ENCODE data around the gene TRIM9.

TRIM9 gene

DNA sequence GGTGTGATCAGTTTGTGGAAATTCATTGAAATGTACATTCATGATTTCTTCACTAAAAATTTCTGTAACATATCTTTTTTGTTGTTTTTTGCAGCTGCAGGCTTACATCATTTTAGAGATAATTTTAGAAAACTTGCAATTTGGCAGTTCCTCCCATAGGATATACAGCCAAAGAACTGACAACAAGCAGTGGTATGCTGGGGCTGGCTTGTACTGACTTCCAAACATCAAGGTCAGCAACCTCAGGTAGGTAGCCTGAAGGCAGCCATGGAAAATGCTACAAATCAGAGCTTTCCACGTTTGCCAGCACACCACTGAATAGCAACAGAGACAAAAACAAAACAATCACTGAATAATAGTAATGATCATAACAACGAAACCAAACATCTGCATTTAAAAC is 21.2 kb downstream of the TRIM9 start:
- TF ChIP-seq, protein P1, sequence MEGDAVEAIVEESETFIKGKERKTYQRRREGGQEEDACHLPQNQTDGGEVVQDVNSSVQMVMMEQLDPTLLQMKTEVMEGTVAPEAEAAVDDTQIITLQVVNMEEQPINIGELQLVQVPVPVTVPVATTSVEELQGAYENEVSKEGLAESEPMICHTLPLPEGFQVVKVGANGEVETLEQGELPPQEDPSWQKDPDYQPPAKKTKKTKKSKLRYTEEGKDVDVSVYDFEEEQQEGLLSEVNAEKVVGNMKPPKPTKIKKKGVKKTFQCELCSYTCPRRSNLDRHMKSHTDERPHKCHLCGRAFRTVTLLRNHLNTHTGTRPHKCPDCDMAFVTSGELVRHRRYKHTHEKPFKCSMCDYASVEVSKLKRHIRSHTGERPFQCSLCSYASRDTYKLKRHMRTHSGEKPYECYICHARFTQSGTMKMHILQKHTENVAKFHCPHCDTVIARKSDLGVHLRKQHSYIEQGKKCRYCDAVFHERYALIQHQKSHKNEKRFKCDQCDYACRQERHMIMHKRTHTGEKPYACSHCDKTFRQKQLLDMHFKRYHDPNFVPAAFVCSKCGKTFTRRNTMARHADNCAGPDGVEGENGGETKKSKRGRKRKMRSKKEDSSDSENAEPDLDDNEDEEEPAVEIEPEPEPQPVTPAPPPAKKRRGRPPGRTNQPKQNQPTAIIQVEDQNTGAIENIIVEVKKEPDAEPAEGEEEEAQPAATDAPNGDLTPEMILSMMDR (IDR thresholded peaks at IDR 0.05; ENCODE audit: borderline replicate concordance, insufficient read depth, low read depth, low read length): no peak

DNA sequence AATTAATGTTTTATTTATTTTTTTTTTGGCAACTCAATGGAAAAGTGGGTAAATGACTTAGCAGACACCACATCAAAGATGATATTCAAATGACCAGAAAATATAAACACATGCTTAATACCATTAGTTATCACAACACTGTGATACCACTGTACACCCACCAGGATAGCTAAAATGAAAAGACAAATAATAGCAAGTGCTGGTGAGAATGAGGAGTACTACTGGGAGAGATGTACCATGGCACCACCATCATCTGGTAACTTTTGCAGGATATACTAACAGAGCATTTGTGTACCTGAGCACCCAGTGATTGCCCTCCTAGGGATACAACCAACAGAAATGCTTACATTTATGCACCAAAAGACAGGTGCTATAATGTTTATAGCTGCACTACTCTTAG is 21.9 kb downstream of the TRIM9 start:
- TF ChIP-seq, protein P1 (IDR thresholded peaks at IDR 0.05; ENCODE audit: borderline replicate concordance, insufficient read depth, low read depth, low read length): no peak
- H3K4me3 ChIP-seq (ENCODE audit: low read depth, low read length): no peak overlapping the region

More for the DNA sequence above, 21.2 kb downstream of the TRIM9 start:
- H3K4me3 ChIP-seq (ENCODE audit: low read depth, low read length): no peak overlapping the region

DNA sequence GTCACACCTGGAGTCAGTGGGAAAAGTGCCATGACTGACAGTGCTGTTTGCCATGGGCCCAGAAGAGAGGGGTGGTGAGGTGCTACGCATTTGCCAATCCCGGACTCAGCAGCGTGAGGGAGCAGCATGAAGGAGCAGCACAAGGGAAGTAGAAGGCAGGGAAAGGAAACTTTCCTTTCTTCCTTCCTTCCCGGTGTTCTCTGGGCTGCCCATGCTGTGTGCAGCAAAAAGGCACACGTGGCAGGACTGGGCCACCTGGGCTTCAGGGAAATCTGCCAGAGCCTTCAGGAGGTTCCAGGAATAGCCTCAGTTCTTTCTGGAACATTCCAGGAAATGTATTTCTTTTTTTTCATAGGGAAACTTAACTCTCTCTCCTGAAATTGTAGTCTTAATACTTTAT is 23.0 kb downstream of the TRIM9 start:
- TF ChIP-seq, protein P1 (IDR thresholded peaks at IDR 0.05; ENCODE audit: borderline replicate concordance, insufficient read depth, low read depth, low read length): no peak

DNA sequence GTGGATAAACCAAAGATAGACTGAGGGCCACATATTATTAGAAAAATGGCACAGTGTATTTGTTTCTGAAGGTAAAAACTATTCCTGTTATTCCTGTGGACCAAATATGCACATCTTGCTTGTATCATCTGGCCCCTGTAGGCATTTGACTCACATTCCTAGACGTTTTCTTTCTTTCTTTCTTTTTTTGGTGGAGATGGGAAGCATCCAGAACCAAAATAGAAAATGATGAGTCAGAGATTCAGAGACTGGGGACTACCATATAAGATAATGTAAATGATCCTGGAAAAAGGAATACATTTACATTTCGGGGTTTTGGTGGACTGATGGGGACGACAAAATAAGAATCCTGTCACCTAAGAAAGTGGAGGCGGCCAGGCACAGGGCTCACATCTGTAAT is 24.2 kb downstream of the TRIM9 start:
- TF ChIP-seq, protein P1 (IDR thresholded peaks at IDR 0.05; ENCODE audit: borderline replicate concordance, insufficient read depth, low read depth, low read length): no peak
- H3K4me3 ChIP-seq (ENCODE audit: low read depth, low read length): no peak overlapping the region

More for the DNA sequence above, 23.0 kb downstream of the TRIM9 start:
- H3K4me3 ChIP-seq (ENCODE audit: low read depth, low read length): no peak overlapping the region

DNA sequence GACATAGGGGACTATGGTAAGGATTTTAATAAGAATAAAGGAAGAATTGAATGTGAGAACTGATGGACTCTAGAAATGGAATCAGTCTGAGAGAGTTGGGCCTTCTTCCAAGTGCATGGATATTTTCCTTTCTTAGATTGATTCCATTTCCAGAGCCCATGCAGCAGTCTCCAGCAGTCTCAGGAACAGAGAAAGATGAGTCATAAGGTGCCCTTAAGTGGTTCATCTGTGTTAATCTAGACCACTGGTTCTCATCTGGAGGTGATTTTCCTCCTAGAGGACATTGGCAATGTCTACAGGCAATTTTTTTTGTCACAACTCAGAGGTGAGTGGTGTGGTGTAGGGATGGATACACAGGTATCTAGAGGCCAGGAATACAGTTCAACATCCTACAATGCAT is 25.9 kb downstream of the TRIM9 start:
- TF ChIP-seq, protein P1 (IDR thresholded peaks at IDR 0.05; ENCODE audit: borderline replicate concordance, insufficient read depth, low read depth, low read length): no peak
- no peak overlapping the region for H3K4me3 ChIP-seq (ENCODE audit: low read depth, low read length)

DNA sequence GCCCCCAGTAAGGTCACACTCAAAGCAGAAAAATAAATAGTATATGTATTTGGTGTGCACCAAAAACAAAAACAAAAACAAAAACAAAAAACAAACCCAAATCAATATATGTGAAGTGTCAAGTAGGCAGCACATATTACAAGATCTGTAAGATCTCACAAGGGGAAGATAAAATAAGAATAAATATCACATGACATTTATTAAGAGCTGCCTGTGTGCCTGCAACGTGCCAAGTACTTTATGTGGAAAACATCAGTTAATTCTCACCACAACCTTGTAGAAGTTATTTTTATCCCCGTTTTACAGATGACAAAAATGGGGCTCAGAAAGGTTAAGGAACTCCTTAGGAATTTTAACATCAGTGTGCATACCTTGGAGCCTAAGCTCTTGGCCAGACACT is 26.6 kb downstream of the TRIM9 start:
- TF ChIP-seq, protein P1 (IDR thresholded peaks at IDR 0.05; ENCODE audit: borderline replicate concordance, insufficient read depth, low read depth, low read length): no peak

DNA sequence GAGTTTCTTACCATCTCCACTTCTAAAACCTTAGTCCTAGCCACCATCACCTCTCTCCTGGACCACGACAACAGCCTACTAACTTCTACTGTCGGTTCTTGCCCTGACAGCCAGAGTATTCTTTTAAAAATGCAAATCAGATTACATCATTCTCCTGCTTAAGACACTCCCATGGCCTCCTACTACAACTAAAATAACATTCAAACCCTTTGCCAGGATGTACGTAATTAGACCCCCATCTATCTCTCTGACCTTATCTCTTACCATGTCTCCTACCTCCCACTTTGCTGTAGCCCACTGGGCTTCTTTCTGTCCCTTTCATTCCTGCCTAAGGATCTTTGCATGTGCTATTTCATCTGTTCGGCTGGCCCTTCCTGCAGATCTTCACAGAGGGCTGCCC is 27.6 kb downstream of the TRIM9 start:
- H3K4me3 ChIP-seq (ENCODE audit: low read depth, low read length): no peak overlapping the region
- TF ChIP-seq, protein P1 (IDR thresholded peaks at IDR 0.05; ENCODE audit: borderline replicate concordance, insufficient read depth, low read depth, low read length): no peak

More for the DNA sequence above, 26.6 kb downstream of the TRIM9 start:
- H3K4me3 ChIP-seq (ENCODE audit: low read depth, low read length): no peak overlapping the region

Measured in GM12875 (cell line).